HG03575 (cell line): ENCODE data around the gene PDXDC1.
"Not testable (repeated sequence)": the region's sequence is repeated elsewhere in the genome, so short reads cannot be mapped to it uniquely, and the experiment has no call there.

ENCODE experiments used
- ATAC-seq: cut with Tn5 transposase; IDR thresholded peaks from one replicate; pipeline ENCODE4 v1.9.1; 2021; ENCODE audit not compliant: unreplicated experiment, insufficient number of reproducible peaks, low FRiP score; ENCODE audit errors: extremely low read depth

PDXDC1 gene

GRCh38 chr16:15093955-15094827, 119.4 kb downstream of the PDXDC1 start, which contains the start of gene RRN3:
RRN3 (minus strand) TSS chr16:15094272; CDS start chr16:15094233, 39 bp downstream.
- peak; percentile 68 for ATAC-seq

- not testable (repeated sequence) for ATAC-seq
These were observed 121.8 kb downstream of the PDXDC1 start for GRCh38 chr16:15096583-15096972.

- not testable (repeated sequence) for ATAC-seq
These were observed 124.6 kb downstream of the PDXDC1 start for GRCh38 chr16:15099366-15099909.

GRCh38 chr16:15100372-15100987, 125.7 kb downstream of the PDXDC1 start:
- not testable (repeated sequence) for ATAC-seq

- ATAC-seq = not testable (repeated sequence)
These were observed 153.0 kb downstream of the PDXDC1 start for GRCh38 chr16:15127641-15128425.

- ATAC-seq = not testable (repeated sequence)
These were observed 155.6 kb downstream of the PDXDC1 start for GRCh38 chr16:15130256-15130932.

- ATAC-seq = not testable (repeated sequence)
These were observed 156.3 kb downstream of the PDXDC1 start for GRCh38 chr16:15130943-15131700.

GRCh38 chr16:15132719-15133428, 158.0 kb downstream of the PDXDC1 start:
- ATAC-seq = not testable (repeated sequence)

- ATAC-seq = not testable (repeated sequence)
These were observed 158.7 kb downstream of the PDXDC1 start for GRCh38 chr16:15133554-15133953.

GRCh38 chr16:15134752-15135482, 160.1 kb downstream of the PDXDC1 start:
- ATAC-seq = not testable (repeated sequence)

GRCh38 chr16:15135483-15136360, 160.9 kb downstream of the PDXDC1 start:
- not testable (repeated sequence) for ATAC-seq

GRCh38 chr16:15137514-15137913, 162.7 kb downstream of the PDXDC1 start:
- not testable (repeated sequence) for ATAC-seq

GRCh38 chr16:15140444-15141365, 165.9 kb downstream of the PDXDC1 start:
- not testable (repeated sequence) for ATAC-seq

GRCh38 chr16:15141586-15141985, 166.8 kb downstream of the PDXDC1 start:
- no peak for ATAC-seq
